GM12801 (cell line): Measurements from ENCODE around the gene AHRR.

ENCODE experiments used
- TF ChIP-seq, protein P1 (sequence below): IDR thresholded peaks from one replicate; pipeline ENCODE4 v1.5.1; 2011; ENCODE audit warnings: control low read depth; ENCODE audit not compliant: insufficient read length; ENCODE audit errors: extremely low read depth

AHRR gene

DNA sequence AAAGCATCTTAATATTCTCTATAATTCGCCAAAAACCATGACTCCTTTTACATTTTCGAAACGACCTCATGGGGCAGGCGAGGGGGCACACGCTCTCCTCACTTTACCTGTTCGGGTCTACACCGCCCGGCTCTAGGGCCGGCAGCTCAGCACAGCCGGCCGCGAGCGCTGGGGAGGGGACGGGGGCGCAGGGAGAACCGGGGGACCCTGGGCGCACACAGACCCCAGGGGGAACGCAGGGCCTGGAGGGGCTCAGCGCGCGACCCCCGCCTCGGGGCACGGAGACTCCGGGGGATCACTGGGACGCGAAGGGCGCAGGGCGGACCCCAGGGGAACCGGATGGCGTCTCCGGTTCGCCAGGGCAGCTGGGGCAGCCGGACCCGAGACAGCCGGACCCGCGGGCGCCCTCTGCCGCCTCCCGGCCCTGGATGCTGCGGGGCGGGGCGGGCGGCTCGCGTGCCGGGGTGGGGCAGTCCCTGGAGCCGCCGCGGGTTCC is at the start of gene AHRR:
AHRR (plus strand) TSS at position 485 of the 496 bp plus-strand sequence. CDS start 22,189 bp downstream, outside the sequence.
- TF ChIP-seq, protein P1, sequence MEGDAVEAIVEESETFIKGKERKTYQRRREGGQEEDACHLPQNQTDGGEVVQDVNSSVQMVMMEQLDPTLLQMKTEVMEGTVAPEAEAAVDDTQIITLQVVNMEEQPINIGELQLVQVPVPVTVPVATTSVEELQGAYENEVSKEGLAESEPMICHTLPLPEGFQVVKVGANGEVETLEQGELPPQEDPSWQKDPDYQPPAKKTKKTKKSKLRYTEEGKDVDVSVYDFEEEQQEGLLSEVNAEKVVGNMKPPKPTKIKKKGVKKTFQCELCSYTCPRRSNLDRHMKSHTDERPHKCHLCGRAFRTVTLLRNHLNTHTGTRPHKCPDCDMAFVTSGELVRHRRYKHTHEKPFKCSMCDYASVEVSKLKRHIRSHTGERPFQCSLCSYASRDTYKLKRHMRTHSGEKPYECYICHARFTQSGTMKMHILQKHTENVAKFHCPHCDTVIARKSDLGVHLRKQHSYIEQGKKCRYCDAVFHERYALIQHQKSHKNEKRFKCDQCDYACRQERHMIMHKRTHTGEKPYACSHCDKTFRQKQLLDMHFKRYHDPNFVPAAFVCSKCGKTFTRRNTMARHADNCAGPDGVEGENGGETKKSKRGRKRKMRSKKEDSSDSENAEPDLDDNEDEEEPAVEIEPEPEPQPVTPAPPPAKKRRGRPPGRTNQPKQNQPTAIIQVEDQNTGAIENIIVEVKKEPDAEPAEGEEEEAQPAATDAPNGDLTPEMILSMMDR = no peak

GRCh38 chr5:278646-279045 is 42.9 kb upstream of the AHRR start:
- TF ChIP-seq, protein P1 = no peak

DNA sequence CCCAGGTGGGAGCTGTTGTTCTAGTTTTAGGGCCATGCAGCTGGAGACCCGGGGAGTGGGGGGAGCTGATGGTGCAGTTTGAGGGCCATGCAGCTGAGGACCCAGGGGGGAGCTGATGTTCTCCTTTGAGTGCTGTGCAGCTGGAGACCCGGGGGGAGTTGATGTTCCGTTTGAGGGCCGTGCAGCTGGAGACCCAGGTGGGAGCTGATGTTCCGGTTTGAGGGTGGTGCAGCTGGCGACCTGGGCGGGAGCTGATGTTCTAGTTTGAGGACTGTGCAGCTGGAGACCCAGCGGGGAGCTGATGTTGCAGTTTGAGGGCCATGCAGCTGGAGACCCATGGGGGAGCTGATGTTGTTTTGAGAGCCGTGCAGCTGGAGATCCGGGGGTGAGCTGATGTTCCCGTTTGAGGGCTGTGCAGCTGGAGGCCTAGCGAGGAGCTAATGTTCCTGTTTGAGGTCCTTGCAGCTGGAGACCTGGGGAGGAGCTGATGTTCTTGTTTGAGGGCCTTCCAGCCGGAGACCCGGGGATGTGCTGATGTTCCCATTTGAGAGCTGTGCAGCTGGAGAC is 35.4 kb upstream of the AHRR start:
- TF ChIP-seq, protein P1 = no peak

GRCh38 chr5:298737-299125 is 22.8 kb upstream of the AHRR start:
- TF ChIP-seq, protein P1 = no peak

DNA sequence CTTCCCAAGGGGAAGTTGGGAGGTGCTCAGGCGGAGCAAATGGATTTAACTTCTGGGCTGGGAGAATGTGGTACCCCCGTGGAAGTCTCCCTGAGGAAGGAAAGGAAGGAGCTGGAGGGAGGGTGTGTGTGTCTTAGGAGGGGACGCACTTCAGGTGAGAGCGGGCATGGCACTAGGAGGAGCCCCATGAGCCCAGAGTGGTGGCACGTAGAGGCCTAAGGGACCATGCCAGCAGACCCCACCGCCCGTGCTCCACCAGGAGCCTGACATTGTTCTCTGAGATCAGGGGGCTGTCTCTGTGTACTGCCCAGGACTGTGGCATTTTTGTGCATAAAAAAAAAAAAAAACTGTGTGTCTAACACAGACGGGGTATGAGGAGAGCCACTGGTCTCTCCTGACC is 18.5 kb upstream of the AHRR start:
- TF ChIP-seq, protein P1 = no peak

- TF ChIP-seq, protein P1 = no peak
These were observed 16.5 kb upstream of the AHRR start for GRCh38 chr5:305050-305449.

DNA sequence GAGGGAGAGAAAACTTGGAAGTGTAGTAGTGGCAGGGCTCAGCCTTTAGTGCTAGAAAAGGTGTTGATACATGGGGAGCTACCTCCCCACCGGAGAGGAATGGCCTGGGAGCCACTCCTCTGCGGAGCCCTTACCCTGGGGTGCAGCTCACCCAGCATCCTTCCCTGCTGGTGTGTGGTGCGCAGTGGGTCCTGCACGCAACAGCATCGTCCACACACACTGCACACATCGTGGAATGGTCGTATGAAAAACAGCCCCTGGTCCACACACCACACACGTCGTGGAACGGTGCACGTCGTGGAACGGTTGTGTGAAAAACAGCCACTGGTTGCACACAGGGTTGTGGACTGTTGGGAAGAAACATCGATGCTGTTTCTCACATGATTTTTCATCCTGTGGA is 16.1 kb upstream of the AHRR start:
- TF ChIP-seq, protein P1 = no peak
